ENCODE results near the gene FAP.

GRCh38 chr2:162282765-162283425, 39.6 kb upstream of the FAP start:
- TF ChIP-seq CTCF (IDR thresholded peaks at IDR 0.05) (no peak), POLR2A (IDR thresholded peaks at IDR 0.05) (no peak)

All from thyroid gland (tissue), 4 donors.